GM12873 (cell line): ENCODE measurements around the gene GNPTG.

ENCODE experiments used
- CTCF ChIP-seq: IDR thresholded peaks from 2 replicates; pipeline ENCODE4 v1.5.1; 2012; ENCODE audit warnings: low read depth, mild to moderate bottlenecking, moderate library complexity, low read length, control low read depth; ENCODE audit not compliant: insufficient read depth; ENCODE audit errors: missing control alignments

GNPTG gene

GRCh38 chr16:1375298-1375640, 23.5 kb downstream of the GNPTG start:
- no peak for TF ChIP-seq CTCF

DNA sequence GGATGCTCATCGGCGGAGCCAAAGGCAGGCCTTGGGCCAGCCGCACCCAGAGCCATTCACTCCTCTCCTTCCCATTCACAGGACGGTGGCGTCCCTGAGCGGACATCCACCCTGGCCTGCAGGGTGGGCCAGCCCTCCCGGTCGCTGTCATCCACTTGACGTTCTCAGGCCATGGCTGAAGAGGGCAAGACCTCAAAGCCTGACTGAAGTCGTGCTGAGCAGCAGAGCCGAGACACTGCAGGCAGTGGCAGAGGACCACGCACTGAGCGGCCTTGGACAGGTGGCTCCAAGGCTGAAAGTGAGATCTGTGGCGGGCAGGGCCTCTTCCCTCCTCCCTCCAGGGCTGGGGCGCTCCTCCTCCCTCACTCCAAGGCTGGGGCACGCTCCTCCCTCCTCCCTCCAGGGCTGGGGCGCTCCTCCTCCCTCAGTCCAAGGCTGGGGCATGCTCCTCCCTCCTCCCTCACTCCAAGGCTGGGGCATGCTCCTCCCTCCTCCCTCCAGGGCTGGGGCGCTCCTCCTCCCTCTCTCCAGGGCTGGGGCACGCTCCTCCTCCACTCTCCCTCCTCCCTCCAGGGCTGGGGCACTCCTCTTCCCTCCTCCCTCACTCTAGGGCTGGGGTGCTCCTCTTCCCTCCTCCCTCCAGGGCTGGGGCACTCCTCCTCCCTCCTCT, 24.1 kb downstream of the GNPTG start:
- no peak for TF ChIP-seq CTCF

DNA sequence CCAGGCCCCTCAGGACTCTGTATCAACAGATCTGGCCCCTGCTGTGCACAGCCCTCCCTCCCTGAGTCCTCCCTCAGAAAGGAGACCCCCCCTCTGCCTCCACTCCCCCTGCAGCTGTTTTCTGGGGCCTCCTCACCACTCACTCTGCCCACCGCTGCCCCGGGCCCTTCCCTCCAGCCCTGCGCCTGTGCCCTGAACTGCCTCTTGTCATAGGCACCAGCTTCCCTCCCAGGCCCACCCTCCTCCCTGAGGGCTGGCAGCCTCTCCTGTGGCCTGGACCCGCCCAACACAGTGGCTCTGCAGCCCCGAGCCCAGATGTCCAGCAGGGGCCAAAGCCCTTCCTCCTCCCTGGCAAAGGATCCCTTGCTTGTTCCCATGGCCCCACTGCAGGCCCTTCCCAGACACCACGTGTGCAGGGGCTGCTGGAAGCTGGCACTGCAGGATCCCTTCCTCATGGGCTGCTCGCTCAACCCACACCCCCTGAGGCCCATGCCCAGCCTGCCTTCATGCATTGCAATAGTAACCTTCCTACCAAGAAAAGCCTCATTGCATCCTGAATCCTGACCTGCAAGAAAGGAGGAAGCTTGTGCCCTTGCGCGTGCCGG, 25.8 kb downstream of the GNPTG start:
- no peak for TF ChIP-seq CTCF

DNA sequence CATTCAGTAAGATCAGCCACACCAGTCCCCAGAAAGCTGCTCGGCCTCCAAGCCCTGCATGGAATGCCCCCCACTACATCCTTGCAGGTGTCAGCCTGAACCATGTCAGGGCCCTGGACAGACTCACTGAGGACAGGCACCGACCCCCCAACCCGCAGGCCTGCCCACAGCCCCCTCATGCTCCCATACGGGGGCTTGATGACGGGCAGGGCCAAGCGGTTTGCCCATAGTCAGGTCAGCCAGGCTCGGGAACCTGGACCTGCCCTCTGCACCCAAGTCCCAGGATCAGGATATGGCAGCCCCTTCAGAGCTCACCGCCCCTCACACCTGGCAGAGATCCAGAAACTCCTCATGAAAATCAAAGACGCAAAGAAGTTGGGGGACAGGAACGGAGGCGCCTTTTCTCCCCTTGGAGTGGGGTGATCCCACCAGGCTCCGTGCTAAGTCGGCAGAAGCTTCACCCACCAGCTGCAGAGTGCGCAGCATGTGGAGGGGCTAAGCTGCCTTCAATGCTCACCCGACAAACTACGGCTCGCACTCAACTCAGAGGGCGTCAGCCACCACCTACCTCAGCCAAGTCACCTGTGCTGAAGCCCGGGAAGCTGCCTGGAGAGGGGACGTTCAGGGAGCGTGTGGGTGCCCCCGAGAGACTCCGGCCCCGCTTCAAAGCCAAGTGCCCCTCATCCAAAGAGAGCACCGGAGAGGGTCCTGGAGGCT, 26.5 kb downstream of the GNPTG start:
- no peak for TF ChIP-seq CTCF

DNA sequence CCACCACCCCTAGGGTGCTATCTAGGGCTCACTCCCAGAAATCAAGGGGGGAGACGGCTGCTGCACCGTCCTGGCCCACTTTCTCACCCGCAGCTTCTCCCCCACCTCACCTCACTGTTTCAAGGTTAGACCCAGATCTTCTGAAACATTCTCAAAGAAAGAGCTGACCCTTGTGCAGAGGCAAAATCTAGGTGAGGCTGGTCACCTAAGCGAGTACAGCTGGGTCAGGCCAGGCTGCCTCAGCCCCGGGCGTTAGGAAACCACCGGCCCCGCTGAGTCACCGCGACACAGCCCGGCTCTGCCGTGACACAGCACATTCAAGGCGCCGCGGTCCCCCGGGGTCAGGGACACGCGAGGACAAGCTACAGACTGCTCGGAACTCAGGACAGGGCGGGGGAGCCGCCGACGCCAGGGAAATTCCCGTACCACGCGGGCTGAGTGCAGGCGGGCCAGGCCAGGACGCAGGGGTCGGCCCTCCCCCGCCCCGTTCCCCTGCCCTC, 27.1 kb downstream of the GNPTG start:
- TF ChIP-seq CTCF = no peak

DNA sequence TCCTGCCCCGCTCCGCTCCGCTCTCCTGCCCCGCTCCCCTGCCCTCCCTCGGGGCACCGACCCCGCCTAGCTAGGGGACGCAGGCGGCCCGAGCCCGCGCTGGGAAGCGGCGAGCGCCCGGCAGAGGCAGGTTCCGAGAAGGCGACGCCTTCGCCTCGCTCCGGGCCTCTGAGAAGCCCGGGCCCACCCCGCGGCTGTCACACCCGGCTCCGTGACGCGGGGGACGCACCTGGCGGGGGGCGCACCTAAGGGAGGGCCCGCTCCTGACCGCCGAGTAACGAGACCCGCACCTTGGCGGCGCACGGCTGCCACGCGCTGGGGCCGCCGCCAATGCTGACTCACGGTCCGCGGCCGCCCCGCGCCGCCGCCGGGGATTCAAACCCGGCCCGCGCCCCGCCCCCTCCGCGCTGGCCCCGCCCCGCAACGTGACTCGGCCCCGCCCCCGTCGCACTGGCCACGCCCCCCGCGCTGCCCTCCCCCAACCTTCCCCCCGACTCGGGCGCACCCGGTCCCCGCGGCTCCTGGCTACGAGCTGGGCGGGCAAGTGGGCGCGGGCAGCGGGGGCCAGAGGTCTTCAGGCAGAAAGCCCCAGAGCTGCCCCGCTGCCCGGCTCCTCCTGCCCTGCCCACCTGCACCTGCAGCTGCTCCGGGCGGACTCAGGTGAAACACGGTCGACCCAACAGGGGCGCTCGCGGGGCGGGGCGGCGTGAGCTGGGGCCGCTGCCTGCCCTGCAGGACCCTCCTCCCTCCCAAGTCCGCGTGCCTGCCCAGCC, 27.8 kb downstream of the GNPTG start:
- TF ChIP-seq CTCF = no peak

- TF ChIP-seq CTCF = no peak
Measured at GRCh38 chr16:1380195-1380594, 28.5 kb downstream of the GNPTG start.
